GM12892 (cell line): ENCODE measurements around the gene DAGLA.

Experiments
- POLR2A ChIP-seq: IDR thresholded peaks from 2 replicates; pipeline ENCODE4 v1.6.1; 2011; ENCODE audit warnings: low read depth, low read length, control low read depth
- POLR2AphosphoS5 ChIP-seq: IDR thresholded peaks from 2 replicates; pipeline ENCODE4 v1.6.1; 2011; ENCODE audit warnings: low read depth, low read length, control low read depth
- TAF1 ChIP-seq: IDR thresholded peaks from 2 replicates; pipeline ENCODE4 v1.6.1; 2011; ENCODE audit warnings: low read depth, mild to moderate bottlenecking, control low read depth, low read length, borderline replicate concordance

- TF ChIP-seq POLR2AphosphoS5, result no peak
- no peak for TF ChIP-seq POLR2A
- TF ChIP-seq TAF1, result no peak
These were observed 895 bp upstream of the DAGLA start for GRCh38 chr11:61679296-61679695.
